HCT116 (cell line): ENCODE results near the gene CARD14. TPM values are rescaled to one million over a fixed set of nuclear protein-coding genes. Genes with fewer than 3 reads are reported as not detected.
"Not testable (repeated sequence)": the region's sequence is repeated elsewhere in the genome, so short reads cannot be mapped to it uniquely, and the experiment has no call there.

Source experiments
- ATAC-seq: fragments of 200-7000 bp; cut with Tn5 transposase; 2 replicates; pipeline ENCODE4 v1.9.1; 2020; ENCODE audit warnings: mild to moderate bottlenecking, moderate library complexity
- BruUV-seq: library from RNA; stranded (reverse); fragments of 400-500 nt; replicated peaks from 2 replicates; lab custom pipeline; 2021; lab: Mats Ljungman, UMichigan
- CTCF ChIA-PET: fragments of 300-600 bp; sonication (Branson Sonifier 250); formaldehyde crosslinking; loops from one replicate; lab custom pipeline; 2021; ENCODE audit warnings: antibody characterized with exemption; lab: Charles Lee
- POLR2A ChIA-PET: fragments of 300-600, 350-600 bp; sonication (Branson Sonifier 250); formaldehyde crosslinking; loops from one replicate; lab custom pipeline; 2021; ENCODE audit warnings: antibody characterized with exemption; lab: Charles Lee
- RAD21 ChIA-PET, 2 experiments: fragments of 300-600 bp; sonication (Branson Sonifier 250); formaldehyde crosslinking; loops; one replicate each; lab custom pipeline; 2023; ENCODE audit warnings: low total read pairs in 2 of 2; ENCODE audit not compliant: uncharacterized antibody in 2 of 2, unreplicated experiment in 2 of 2, low non-redundant PET in 1 of 2; lab: Charles Lee
- DNase-seq: peaks from one replicate; pipeline ENCODE4 v3.0.0-alpha.2; 2010; ENCODE audit warnings: low read depth, low spot score
- H2AFZ ChIP-seq: fragments of 200-600 bp; shearing (Covaris generic), sonication (generic); 2 replicates; pipeline ENCODE4 v1.6.1; 2017; ENCODE audit warnings: low read depth, mixed run types, mixed read lengths, antibody characterized with exemption, low read length; ENCODE audit not compliant: poor library complexity, severe bottlenecking
- H3K27ac ChIP-seq: 2 replicates; pipeline ENCODE4 v1.5.1; 2012; ENCODE audit warnings: low read depth, low read length
- H3K27me3 ChIP-seq: fragments of 200-600 bp; sonication (generic); 2 replicates; pipeline ENCODE4 v1.6.1; 2016; ENCODE audit warnings: mixed run types, low read length, mixed read lengths; ENCODE audit not compliant: insufficient read depth
- H3K36me3 ChIP-seq, 2 experiments: fragments of 200-500 bp in 1 of 2; fragments of 200-600 bp in 1 of 2; sonication (Bioruptor generic) in 1 of 2; sonication (generic) in 1 of 2; 2 replicates each; pipeline versions ENCODE4 v1.5.1 to v1.6.1; 2014 to 2016; ENCODE audit warnings: low read length in 2 of 2, inconsistent platforms in 1 of 2, mixed read lengths in 1 of 2, mixed run types in 1 of 2; ENCODE audit not compliant: insufficient read depth in 2 of 2, control insufficient read depth in 1 of 2
- H3K4me1 ChIP-seq, 2 experiments: fragments of 200-600 bp in 1 of 2; sonication (generic) in 1 of 2; 2 replicates each; pipeline versions ENCODE4 v1.5.1 to v1.6.1; 2012 to 2017; ENCODE audit warnings: low read length in 2 of 2, inconsistent platforms in 1 of 2, mild to moderate bottlenecking in 1 of 2, mixed read lengths in 1 of 2, mixed run types in 1 of 2, moderate library complexity in 1 of 2; ENCODE audit not compliant: insufficient read depth in 2 of 2, control insufficient read depth in 1 of 2
- H3K4me2 ChIP-seq: fragments of 200-600 bp; sonication (generic); 2 replicates; pipeline ENCODE4 v1.6.1; 2017; ENCODE audit warnings: mixed run types, low read length, mixed read lengths
- H3K4me3 ChIP-seq, 2 experiments: fragments of 200-600 bp in 1 of 2; sonication (generic) in 1 of 2; replicated peaks in 1 of 2; 2 replicates each; pipeline ENCODE4 v1.5.1; 2011 to 2016; ENCODE audit warnings: low read length in 2 of 2, control low read depth in 1 of 2, low read depth in 1 of 2, mild to moderate bottlenecking in 1 of 2, mixed read lengths in 1 of 2, mixed run types in 1 of 2
- H3K79me2 ChIP-seq: fragments of 200-600 bp; sonication (generic); 2 replicates; pipeline ENCODE4 v1.6.1; 2017; ENCODE audit warnings: mild to moderate bottlenecking, mixed run types, low read length, moderate library complexity, mixed read lengths; ENCODE audit not compliant: insufficient read depth
- H3K9ac ChIP-seq: fragments of 200-600 bp; sonication (generic); 2 replicates; pipeline ENCODE4 v1.6.1; 2016; ENCODE audit warnings: low read length, mixed read lengths
- H3K9me2 ChIP-seq: fragments of 200-600 bp; sonication (generic), shearing (Covaris generic); 2 replicates; pipeline ENCODE4 v1.6.1; 2017; ENCODE audit warnings: mixed run types, mild to moderate bottlenecking, moderate library complexity; ENCODE audit not compliant: insufficient read depth
- H3K9me3 ChIP-seq, 2 experiments: fragments of 200-500 bp in 1 of 2; fragments of 200-600 bp in 1 of 2; sonication (Bioruptor generic) in 1 of 2; sonication (generic) in 1 of 2; 2 replicates each; pipeline ENCODE4 v1.6.1; 2014 to 2017; ENCODE audit warnings: low read length in 2 of 2, mixed read lengths in 2 of 2, inconsistent platforms in 1 of 2, low read depth in 1 of 2, mild to moderate bottlenecking in 1 of 2, mixed run types in 1 of 2, moderate library complexity in 1 of 2; ENCODE audit not compliant: control insufficient read depth in 1 of 2, insufficient read depth in 1 of 2
- H4K20me1 ChIP-seq: fragments of 200-600 bp; sonication (generic), shearing (Covaris generic); 2 replicates; pipeline ENCODE4 v1.6.1; 2017; ENCODE audit warnings: mixed run types, mild to moderate bottlenecking, moderate library complexity; ENCODE audit not compliant: insufficient read depth
- EGR1 ChIP-seq: IDR thresholded peaks from 2 replicates; pipeline ENCODE4 v1.6.1; 2012; ENCODE audit warnings: low read depth
- JUND ChIP-seq: IDR thresholded peaks from 2 replicates; pipeline ENCODE4 v1.6.1; 2012
- RAD21 ChIP-seq: IDR thresholded peaks from 2 replicates; pipeline ENCODE4 v1.6.1; 2012; ENCODE audit warnings: low read depth, mild to moderate bottlenecking
- ZNF274 ChIP-seq: fragments of 200-500 bp; sonication (Bioruptor generic); IDR thresholded peaks from 2 replicates; pipeline ENCODE4 v1.6.1; 2014; ENCODE audit warnings: mild to moderate bottlenecking, low read depth, low read length, inconsistent platforms
- intact Hi-C: fragments of 100-400 bp; cut with micrococcal nuclease; formaldehyde crosslinking; loops from 2 replicates; pipeline ENCODE4 v1.10.0; 2022
- total RNA-seq: library from RNA; stranded (reverse); gene quantifications from one replicate; pipeline ENCODE4 v1.2.1, GENCODE V29; 2021; ENCODE audit not compliant: unreplicated experiment
- TF ChIP-seq, protein P1 (sequence below), 3 experiments: fragments of 200-600 bp in 1 of 3; sonication (generic) in 1 of 3; IDR thresholded peaks in 2 of 3; conservative IDR thresholded peaks in 1 of 3; 2 replicates each; pipeline ENCODE4 v1.5.1; 2012 to 2017; ENCODE audit warnings: low read depth in 2 of 3, low read length in 2 of 3, antibody characterized with exemption in 1 of 3, borderline replicate concordance in 1 of 3, control low read depth in 1 of 3, mild to moderate bottlenecking in 1 of 3, mixed read lengths in 1 of 3, mixed run types in 1 of 3, moderate library complexity in 1 of 3; ENCODE audit not compliant: insufficient read depth in 1 of 3

CARD14 gene
- total RNA-seq, 1 experiment from 2014 or later: 0.25 TPM

DNA sequence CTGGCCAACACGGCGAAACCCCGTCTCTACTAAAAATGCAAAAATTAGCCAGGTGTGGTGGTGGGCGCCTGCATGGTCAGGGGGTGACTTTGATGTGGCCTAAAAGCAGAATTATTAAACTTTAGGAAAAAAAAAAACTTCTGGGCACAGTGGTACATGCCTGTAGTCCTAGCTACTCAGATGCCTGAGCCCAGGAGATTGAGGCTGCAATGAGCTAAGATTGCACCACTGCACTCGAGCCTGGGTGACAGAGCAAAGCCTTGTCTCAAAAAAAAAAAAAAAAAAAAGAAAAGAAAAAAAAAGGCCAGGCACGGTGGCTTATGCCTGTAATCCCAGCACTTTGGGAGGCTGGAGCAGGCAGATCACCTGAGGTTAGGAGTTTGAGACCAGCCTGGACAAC lies 29.5 kb downstream of the CARD14 start:
- H2AFZ ChIP-seq, H4K20me1 ChIP-seq, H3K4me3 ChIP-seq, H3K36me3 ChIP-seq, ATAC-seq, BruUV-seq, H3K9me2 ChIP-seq, intact Hi-C loops, DNase-seq, H3K27ac ChIP-seq, H3K9me3 ChIP-seq, H3K9ac ChIP-seq, H3K4me2 ChIP-seq, H3K4me1 ChIP-seq, H3K79me2 ChIP-seq, H3K27me3 ChIP-seq: not testable (repeated sequence)
- RAD21 ChIA-PET: interaction anchor here in 1 of 2 experiments (0.7 kb wide), 1 partner anchor 58 kb away, joined by 3 read pairs; no protein-coding TSS in a partner anchor
- CTCF ChIA-PET: interaction anchor here (0.7 to 1.0 kb wide), 2 partner anchors 8 to 75 kb away, joined by 4 read pairs; no protein-coding TSS in a partner anchor
- POLR2A ChIA-PET: interaction anchor here (0.7 to 1.5 kb wide), 3 partner anchors 30 to 1035 kb away, joined by 3 to 5 read pairs (median 3); no protein-coding TSS in a partner anchor

DNA sequence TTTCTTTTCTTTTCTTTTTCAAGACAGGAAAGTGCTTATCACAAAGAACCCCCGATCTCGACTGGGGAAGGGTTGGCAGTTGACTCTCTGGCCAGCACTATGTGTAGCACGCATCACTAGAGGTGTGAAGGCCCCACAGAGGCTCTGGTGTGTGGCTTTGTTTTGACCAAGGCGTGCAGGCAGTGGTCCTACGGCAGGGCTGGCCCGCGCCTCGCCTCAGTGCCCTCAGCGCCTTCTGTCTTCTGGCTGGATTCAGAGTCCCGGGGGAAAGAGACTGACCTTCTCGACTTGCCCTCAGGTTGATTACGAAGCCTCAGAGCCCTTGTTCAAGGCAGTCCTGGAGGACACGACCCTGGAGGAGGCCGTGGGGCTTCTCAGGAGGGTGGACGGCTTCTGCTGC lies 31.6 kb downstream of the CARD14 start:
- CTCF ChIA-PET: no interaction called here
- peaks cover 0 to 7% of the 10 kb centered on the region in 2 experiments; a peak in 1 of 4 replicates for H3K4me1 ChIP-seq
- no TSS peak for BruUV-seq
- POLR2A ChIA-PET: no interaction called here
- ATAC-seq (no peak), DNase-seq (no peak)
- no peaks in the 10 kb centered on the region for H3K27me3 ChIP-seq
- no peaks in the 10 kb centered on the region for H3K79me2 ChIP-seq
- TF ChIP-seq, protein P1, sequence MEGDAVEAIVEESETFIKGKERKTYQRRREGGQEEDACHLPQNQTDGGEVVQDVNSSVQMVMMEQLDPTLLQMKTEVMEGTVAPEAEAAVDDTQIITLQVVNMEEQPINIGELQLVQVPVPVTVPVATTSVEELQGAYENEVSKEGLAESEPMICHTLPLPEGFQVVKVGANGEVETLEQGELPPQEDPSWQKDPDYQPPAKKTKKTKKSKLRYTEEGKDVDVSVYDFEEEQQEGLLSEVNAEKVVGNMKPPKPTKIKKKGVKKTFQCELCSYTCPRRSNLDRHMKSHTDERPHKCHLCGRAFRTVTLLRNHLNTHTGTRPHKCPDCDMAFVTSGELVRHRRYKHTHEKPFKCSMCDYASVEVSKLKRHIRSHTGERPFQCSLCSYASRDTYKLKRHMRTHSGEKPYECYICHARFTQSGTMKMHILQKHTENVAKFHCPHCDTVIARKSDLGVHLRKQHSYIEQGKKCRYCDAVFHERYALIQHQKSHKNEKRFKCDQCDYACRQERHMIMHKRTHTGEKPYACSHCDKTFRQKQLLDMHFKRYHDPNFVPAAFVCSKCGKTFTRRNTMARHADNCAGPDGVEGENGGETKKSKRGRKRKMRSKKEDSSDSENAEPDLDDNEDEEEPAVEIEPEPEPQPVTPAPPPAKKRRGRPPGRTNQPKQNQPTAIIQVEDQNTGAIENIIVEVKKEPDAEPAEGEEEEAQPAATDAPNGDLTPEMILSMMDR (IDR thresholded peaks at IDR 0.05 in 2 of 3, conservative IDR thresholded peaks at IDR 0.05 in 1 of 3; ENCODE audit: borderline replicate concordance in 1 of 3, insufficient read depth in 1 of 3, low read depth in 2 of 3, low read length in 2 of 3): no peak
- TF ChIP-seq JUND: no peak
- no peak for TF ChIP-seq RAD21
- no peak for TF ChIP-seq EGR1
- no peak for TF ChIP-seq ZNF274
- no peak overlapping the region for H3K9ac ChIP-seq
- no peaks in the 10 kb centered on the region; a peak in 1 of 4 replicates for H3K9me3 ChIP-seq
- H3K4me2 ChIP-seq: no peak overlapping the region
- H3K36me3 ChIP-seq: no peaks in the 10 kb centered on the region
- H3K27ac ChIP-seq: no peak overlapping the region
- H2AFZ ChIP-seq: no peak overlapping the region
- H3K9me2 ChIP-seq: no peaks in the 10 kb centered on the region
- no peak overlapping the region for H3K4me3 ChIP-seq
- no peaks in the 10 kb centered on the region for H4K20me1 ChIP-seq
- RAD21 ChIA-PET: no interaction called here
- intact Hi-C loops: no loop called here
